ENCODE data around the gene GPS2.

- TF ChIP-seq CTCF (IDR thresholded peaks at IDR 0.05; ENCODE audit: poor library complexity): no peak
- no peak for TF ChIP-seq EZH2 (IDR thresholded peaks at IDR 0.05; ENCODE audit: borderline replicate concordance)
Observed at GRCh38 chr17:7263801-7264078, 51.4 kb downstream of the GPS2 start.

Measured in hepatocyte (in vitro differentiated cells).